GM04504 (cell line): Measurements from ENCODE around the gene TBKBP1.

Experiments used
- DNase-seq: peaks from one replicate; pipeline ENCODE4 v3.0.0-alpha.2; 2012; ENCODE audit warnings: low read depth

TBKBP1 gene

GRCh38 chr17:47699536-47699840 is 5.5 kb downstream of the TBKBP1 start:
- no peak for DNase-seq

- no peak for DNase-seq
Measured at GRCh38 chr17:47700471-47701449, 6.8 kb downstream of the TBKBP1 start.

GRCh38 chr17:47701608-47702007 is 7.6 kb downstream of the TBKBP1 start:
- DNase-seq = no peak

- DNase-seq = no peak
Measured at GRCh38 chr17:47702391-47702995, 8.5 kb downstream of the TBKBP1 start.

GRCh38 chr17:47703191-47703591 is 9.2 kb downstream of the TBKBP1 start:
- DNase-seq = no peak

GRCh38 chr17:47703671-47704070 is 9.7 kb downstream of the TBKBP1 start:
- no peak for DNase-seq

- DNase-seq = no peak
Measured at GRCh38 chr17:47704116-47704515, 10.2 kb downstream of the TBKBP1 start.

GRCh38 chr17:47704736-47705135 is 10.8 kb downstream of the TBKBP1 start:
- DNase-seq = no peak

- DNase-seq = no peak
Measured at GRCh38 chr17:47705536-47706530, 11.9 kb downstream of the TBKBP1 start.

GRCh38 chr17:47707056-47707804 is 13.3 kb downstream of the TBKBP1 start:
- DNase-seq = no peak

- no peak for DNase-seq
Measured at GRCh38 chr17:47707884-47708283, 13.9 kb downstream of the TBKBP1 start.

- DNase-seq = no peak
Measured at GRCh38 chr17:47708312-47708863, 14.4 kb downstream of the TBKBP1 start.

- DNase-seq = no peak
Measured at GRCh38 chr17:47708864-47709541, 15.0 kb downstream of the TBKBP1 start.

- no peak for DNase-seq
Measured at GRCh38 chr17:47709594-47709993, 15.6 kb downstream of the TBKBP1 start.

GRCh38 chr17:47711366-47712099 is 17.6 kb downstream of the TBKBP1 start:
- DNase-seq = no peak

- DNase-seq = no peak
Measured at GRCh38 chr17:47712330-47713023, 18.5 kb downstream of the TBKBP1 start.

- DNase-seq = no peak
Measured at GRCh38 chr17:47713980-47714700, 20.2 kb downstream of the TBKBP1 start.

- no peak for DNase-seq
Measured at GRCh38 chr17:47714773-47715396, 20.9 kb downstream of the TBKBP1 start.
